Stimulated activated CD4-positive, alpha-beta T cell treated with anti-CD3 and anti-CD28 coated beads, Interleukin-2, amount 100 ng/mL, for 48 hours (primary cell): ENCODE data around the gene GPR176.

Source experiments
- DNase-seq, 2 donors: peaks; one replicate each; pipeline ENCODE4 v3.0.0-alpha.2; 2020

The GPR176 gene

DNA sequence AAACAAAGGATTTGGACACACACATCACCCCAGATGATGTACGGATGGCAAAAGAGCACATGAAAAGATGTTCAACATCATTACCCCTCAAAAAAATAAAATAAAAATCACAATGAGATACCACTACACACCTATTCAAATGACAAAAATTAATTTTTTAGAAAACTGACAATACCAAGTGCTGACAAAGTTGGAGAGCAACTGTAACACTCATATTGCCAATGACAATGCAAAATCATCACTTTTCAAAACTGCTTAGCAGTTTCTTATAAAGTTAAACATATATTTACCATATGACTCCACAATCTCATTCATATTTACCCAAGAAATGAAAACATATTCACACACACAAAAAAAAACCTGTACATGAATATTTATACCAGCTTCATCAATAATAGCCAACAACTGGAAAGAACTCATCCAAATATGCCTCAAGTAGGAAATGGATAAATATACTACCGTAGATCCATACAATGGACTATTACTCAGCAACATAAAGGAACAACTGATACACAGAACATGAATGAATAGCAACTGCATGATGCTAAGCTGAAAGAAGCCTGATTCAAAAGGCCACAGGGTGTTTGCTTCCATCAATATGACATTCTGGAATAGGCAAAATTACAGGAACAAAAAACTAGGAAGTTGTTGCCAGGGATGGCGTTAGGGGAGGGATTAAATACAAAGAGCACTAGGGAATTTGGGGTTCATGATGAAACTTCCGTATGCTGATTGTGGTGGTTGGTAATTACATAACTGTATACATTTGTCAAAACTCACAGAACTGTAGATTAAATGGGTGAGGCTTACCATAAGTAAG, 138.7 kb downstream of the GPR176 start:
- no peak for DNase-seq

DNA sequence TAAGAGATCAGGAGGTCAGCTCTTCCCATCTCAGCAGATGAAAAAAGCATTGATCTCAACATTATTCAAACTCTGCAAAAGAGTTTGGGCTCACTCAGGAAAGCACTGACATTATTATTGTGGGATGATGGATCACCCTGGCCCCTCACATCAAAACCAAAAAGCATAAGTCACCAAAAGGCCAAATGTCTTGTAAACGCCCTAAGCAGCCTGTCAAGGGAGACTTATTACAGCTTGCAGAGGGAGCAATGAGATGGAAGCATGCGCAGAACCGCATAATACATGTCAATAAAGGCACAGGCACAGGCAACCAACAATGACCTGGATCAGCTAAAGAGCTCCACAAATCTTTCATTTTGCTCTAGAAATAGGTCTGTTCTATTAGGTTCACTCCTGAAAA, 142.0 kb downstream of the GPR176 start:
- DNase-seq = no peak

DNA sequence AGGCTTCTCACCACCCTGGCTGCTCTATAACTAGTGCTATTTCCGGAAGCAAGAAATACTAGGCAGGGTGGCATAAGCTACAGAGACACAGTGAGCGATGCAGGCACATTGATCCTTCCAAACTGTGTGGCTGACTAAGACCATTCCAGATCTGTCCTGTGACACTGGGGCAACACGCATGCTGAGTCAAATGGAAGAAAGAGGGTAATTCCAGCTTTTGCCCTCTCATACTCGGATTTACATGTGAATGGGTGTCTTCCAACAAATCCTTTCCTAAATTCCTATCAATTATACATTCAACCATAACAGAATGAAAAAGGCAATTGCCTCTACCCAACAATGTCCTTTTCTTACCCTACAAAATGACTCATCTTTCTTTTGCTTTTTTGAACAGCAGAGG, 142.6 kb downstream of the GPR176 start:
- no peak for DNase-seq

DNA sequence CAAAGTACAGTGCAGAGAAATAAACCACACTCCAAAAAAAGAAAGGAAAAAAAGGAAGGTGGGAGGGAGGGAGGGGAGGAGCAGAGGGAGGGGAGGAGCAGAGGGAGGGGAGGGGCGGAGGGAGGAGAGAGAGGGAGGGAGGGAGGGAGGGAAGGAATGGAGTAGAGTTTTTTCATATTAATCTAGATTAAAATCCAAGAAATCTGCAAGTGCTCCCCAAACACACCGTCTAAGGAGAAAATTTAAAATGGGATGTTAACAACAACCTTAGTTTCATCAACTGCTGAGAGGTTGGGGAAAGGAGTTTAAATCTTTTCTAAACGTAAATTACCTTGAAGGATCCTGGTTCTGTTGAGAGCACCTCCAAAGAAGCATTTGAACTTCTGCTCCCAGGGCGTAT, 144.0 kb downstream of the GPR176 start:
- DNase-seq = no peak

DNA sequence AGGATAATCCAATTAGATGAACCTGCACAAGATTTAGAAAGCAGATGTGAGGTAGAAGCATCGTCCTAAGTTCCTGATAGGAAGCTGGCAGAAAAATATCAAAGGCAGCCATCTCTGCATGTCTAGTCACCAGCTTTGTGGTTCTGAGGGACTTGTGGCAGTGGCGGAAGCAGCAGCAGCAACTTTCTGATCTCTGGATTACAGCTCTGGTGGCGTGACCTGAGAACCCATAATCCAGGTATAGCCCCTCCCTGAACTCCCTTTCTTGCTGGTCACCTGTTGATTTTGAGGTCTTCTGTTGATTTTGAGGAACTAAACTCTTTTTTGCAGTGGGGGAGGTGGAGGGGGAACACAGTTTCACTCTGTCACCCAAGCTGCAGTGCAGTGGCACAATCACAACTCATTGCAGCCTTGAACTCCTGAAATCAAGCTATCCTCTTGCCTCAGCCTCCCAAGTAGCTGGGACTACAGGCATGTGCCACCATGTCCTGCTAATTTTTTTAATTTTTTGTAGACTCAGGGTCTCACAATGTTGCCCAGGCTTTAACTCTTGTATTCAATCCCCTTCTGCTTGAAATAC, 145.3 kb downstream of the GPR176 start:
- DNase-seq = no peak

DNA sequence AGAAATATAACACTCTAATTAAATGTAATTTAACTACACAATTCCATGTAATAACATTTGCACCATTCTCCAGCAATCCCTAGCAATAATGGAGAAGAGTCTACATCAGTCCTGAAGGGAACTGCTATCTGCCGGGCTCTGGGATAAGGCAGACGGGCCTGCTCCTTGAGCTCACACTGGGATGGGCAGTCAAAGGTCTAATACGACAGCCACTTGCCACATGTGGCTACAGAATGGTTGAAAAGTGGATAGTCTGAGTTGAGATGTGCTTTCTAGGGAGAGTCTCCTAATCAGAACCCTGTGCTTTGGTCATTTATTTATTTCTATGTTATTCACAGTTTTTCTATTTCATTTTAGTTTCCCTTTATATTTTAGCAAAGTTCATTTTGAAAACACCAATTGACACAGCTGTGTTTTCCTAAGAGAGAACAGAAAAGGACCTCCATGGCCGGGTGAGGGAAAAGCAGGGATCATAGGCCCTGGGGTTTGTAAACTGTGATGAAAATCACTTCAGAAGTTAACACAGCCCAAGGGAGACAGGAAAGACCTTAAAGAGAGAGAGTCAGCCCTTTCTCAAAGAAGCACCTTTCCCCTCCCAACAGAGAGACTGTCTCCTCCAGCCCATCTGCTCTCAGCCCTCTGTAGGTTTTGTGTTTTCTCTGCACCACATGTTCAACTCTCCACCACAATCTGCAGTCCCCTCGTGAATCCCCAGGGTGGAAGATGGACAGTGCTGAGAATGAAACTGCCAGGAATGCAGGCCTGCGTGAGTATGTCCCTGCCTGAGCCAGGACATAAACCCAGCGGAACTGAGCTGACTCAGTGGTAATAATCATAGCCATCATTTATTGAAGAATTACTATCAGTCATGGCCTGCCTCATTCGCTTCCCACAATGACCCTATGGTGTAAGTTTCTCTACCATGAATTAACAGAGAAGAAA, 149.0 kb downstream of the GPR176 start:
- DNase-seq = no peak

DNA sequence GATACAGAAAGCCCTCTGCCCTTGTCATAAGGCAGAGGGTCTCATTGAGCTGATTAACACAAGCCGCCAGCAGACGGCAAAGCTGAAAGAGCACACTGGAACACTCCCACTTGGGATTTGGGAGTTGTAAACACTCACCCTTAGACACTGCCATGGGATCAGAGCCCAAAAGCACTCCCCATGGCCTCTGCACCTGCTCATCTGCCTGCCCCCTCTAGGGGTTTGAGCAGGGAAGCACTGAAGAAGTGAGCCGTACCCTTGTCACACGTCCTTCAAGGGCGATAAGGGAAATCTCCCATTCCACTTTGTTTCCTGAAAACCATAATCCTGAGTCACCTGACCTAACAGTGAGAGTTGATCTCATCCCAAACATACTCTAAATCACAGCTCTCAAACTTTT, 152.1 kb downstream of the GPR176 start:
- DNase-seq = no peak

DNA sequence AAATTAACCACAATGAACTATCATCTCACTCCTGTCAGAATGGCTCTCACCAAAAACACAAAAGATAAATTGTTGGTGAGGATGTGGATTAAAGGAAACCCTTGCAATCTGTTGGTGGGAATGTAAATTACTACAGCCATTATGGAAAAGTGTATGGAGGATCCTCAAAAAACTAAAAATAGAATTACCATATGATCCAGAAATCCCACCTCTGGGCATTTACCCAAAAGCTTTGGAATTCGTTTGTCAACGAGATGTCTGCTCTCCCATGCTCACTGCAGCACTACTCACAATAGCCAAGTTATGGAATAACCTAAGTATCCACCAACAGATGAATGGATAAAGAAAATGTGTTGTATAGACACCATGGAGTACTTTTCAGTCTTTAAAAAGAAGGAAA, 159.1 kb downstream of the GPR176 start:
- no peak for DNase-seq

DNA sequence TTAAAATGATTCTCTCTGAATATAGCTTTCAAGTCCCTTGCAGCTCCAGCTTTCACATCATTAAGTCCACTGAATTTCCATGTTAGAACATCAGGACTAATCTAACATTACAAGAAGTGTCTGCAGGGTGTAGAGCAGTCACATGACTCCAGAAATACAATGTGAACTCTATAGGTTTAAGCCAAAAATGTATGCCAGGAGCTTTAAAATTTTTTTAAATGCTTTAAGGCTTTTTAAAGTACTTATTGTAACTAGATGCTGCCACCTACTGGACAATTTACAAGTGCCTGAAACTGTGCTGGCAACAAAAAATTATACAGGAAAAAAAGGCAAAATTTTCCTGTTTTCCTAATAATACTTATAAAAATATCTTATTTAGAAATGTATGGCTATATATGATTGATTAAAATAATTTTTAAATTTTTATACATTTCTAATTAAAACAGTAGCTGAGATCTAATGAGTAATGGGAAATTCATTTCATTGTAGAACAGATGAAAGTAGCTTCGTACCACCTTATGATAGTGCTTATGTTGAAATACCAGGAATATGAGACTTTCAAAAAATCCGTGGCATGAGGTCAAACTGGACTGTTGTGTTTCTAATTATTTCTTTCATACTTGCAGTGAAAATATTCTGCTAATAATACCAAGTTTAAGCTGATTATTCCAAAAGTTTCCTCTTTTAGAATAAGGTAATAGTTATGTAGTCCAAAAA, 163.1 kb downstream of the GPR176 start:
- DNase-seq = no peak

DNA sequence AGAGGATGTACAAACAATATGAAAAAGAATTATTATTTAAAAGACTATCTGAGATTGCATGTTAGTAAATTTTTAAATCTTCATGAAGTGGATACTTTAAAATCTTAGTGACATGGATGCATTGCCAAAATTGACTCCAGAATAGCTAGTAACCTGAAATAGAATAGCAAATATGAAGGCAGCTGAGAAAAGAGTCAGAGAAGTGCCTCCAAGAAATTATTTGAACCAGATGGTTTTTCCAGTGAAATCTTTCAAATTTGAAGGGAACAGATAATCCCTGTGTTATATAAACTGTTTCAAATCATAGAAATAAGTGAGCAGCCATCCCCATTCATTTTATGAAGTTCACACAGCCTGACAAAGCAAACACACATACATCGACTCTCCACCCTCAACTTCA, 167.1 kb downstream of the GPR176 start:
- no peak for DNase-seq

DNA sequence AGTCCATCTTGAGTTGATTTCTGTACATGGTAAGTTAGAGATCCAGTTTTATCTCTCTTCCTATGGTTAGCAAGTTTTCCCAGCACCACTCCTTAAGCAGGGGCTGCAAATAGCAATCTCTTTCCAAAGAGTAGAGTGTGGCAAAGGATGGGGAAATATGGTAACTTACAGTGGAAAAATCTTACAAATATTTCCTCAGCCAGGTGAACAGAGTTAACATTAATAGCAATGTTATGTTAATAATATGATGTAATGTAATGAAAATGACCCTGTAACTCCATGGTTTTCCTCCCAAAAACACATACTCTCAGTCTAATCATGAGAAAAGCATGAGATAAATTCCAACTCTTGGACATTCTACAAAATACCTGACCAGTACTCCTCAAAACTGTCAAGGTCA, 167.8 kb downstream of the GPR176 start:
- DNase-seq = no peak
